Caco-2 (cell line): ENCODE results near the gene SLC16A9. TPM values are rescaled to one million over a fixed set of nuclear protein-coding genes. Genes with fewer than 3 reads are reported as not detected.

Experiments used
- BruUV-seq: library from RNA; stranded (reverse); fragments of 400-500 nt; replicated peaks from 2 replicates; lab custom pipeline; 2021; lab: Mats Ljungman, UMichigan
- CTCF ChIA-PET: fragments of 300-600 bp; sonication (Branson Sonifier 250); formaldehyde crosslinking; loops from one replicate; lab custom pipeline; 2022; ENCODE audit warnings: antibody characterized with exemption; lab: Charles Lee
- POLR2A ChIA-PET: fragments of 300-600 bp; sonication (Branson Sonifier 250); formaldehyde crosslinking; loops from one replicate; lab custom pipeline; 2022; ENCODE audit warnings: antibody characterized with exemption; lab: Charles Lee
- DNase-seq, 2 experiments: peaks; one replicate each; pipeline versions ENCODE4 v3.0.0 to v3.0.0-alpha.2; 2020 to 2022
- H3K27me3 ChIP-seq: replicated peaks from 2 replicates; pipeline ENCODE4 v1.6.0; 2011; ENCODE audit warnings: low read length; ENCODE audit not compliant: control insufficient read depth, insufficient read depth
- H3K36me3 ChIP-seq: 2 replicates; pipeline ENCODE4 v1.5.1; 2011; ENCODE audit warnings: low read length; ENCODE audit not compliant: control insufficient read depth, insufficient read depth
- H3K4me1 ChIP-seq: fragments of 250-450 bp; sonication (Bioruptor Pico); 2 replicates; pipeline ENCODE4 v1.5.1; 2020; ENCODE audit warnings: mild to moderate bottlenecking
- H3K4me3 ChIP-seq: 2 replicates; pipeline ENCODE4 v1.5.1; 2011; ENCODE audit warnings: low read depth, mild to moderate bottlenecking, control low read depth, low read length
- H3K9me3 ChIP-seq: fragments of 250-450 bp; sonication (Bioruptor Pico); 2 replicates; pipeline ENCODE4 v1.5.1; 2020; ENCODE audit warnings: mild to moderate bottlenecking, moderate library complexity
- H3K27ac Mint-ChIP-seq: one replicate; pipeline ENCODE4 v1.8.0; 2022; ENCODE audit warnings: mixed read lengths; ENCODE audit not compliant: unreplicated experiment
- H3K27me3 Mint-ChIP-seq: one replicate; pipeline ENCODE4 v1.8.0; 2022; ENCODE audit warnings: mixed read lengths; ENCODE audit not compliant: insufficient read depth, unreplicated experiment
- H3K36me3 Mint-ChIP-seq: one replicate; pipeline ENCODE4 v1.8.0; 2022; ENCODE audit warnings: mild to moderate bottlenecking, mixed read lengths; ENCODE audit not compliant: insufficient read depth, unreplicated experiment
- H3K4me1 Mint-ChIP-seq: one replicate; pipeline ENCODE4 v1.8.0; 2022; ENCODE audit warnings: low read depth, mixed read lengths; ENCODE audit not compliant: unreplicated experiment
- H3K4me3 Mint-ChIP-seq: one replicate; pipeline ENCODE4 v1.8.0; 2022; ENCODE audit warnings: mild to moderate bottlenecking, moderate library complexity, mixed read lengths; ENCODE audit not compliant: unreplicated experiment
- H3K9me3 Mint-ChIP-seq: one replicate; pipeline ENCODE4 v1.8.0; 2022; ENCODE audit warnings: mixed read lengths; ENCODE audit not compliant: unreplicated experiment
- CTCF ChIP-seq, 2 experiments: fragments of 200-600 bp in 1 of 2; IDR thresholded peaks; 1 replicate in 1 of 2; 2 replicates in 1 of 2; pipeline versions ENCODE4 v1.5.1 to v1.8.0; 2011 to 2022; ENCODE audit warnings: antibody characterized with exemption in 1 of 2, control low read depth in 1 of 2, inconsistent platforms in 1 of 2, low read depth in 1 of 2, low read length in 1 of 2, mild to moderate bottlenecking in 1 of 2, moderate library complexity in 1 of 2; ENCODE audit not compliant: insufficient read depth in 1 of 2, severe bottlenecking in 1 of 2, unreplicated experiment in 1 of 2
- intact Hi-C: fragments of 100-400 bp; cut with micrococcal nuclease; formaldehyde crosslinking; loops from one replicate; pipeline ENCODE4 v1.10.0; 2022; ENCODE audit not compliant: unreplicated experiment
- total RNA-seq: library from RNA; stranded (reverse); gene quantifications from 2 replicates; pipeline ENCODE4 v1.2.3, GENCODE V29; 2022

SLC16A9 gene
- total RNA-seq, 1 experiment from 2014 or later, result 0.45 TPM

GRCh38 chr10:59724098-59724938 lies 14.7 kb upstream of the SLC16A9 start:
- H3K36me3 ChIP-seq, result no peaks in the 10 kb centered on the region
- Mint-ChIP-seq H3K9me3 (peaks cover 13% of the 10 kb centered on the region), H3K36me3 (no peaks in the 10 kb centered on the region), H3K4me3 (no peak overlapping the region), H3K27me3 (no peaks in the 10 kb centered on the region), H3K4me1 (no peaks in the 10 kb centered on the region), H3K27ac (no peak overlapping the region)
- no peak for TF ChIP-seq CTCF (IDR thresholded peaks at IDR 0.05; ENCODE audit: insufficient read depth in 1 of 2, low read depth in 1 of 2, low read length in 1 of 2, severe bottlenecking in 1 of 2, unreplicated experiment in 1 of 2)
- no TSS peak for BruUV-seq
- H3K9me3 ChIP-seq, result peaks cover 3% of the 10 kb centered on the region; the same call in 1 of the 2 replicates
- H3K4me1 ChIP-seq, result no peaks in the 10 kb centered on the region
- CTCF ChIA-PET, result interaction anchor here (0.6 to 1.0 kb wide), 2 partner anchors 248 to 344 kb away, joined by 3 read pairs; no protein-coding TSS in a partner anchor
- POLR2A ChIA-PET, result no interaction called here
- no peak for DNase-seq
- intact Hi-C loops, result no loop called here
- H3K27me3 ChIP-seq, result no peaks in the 10 kb centered on the region
- H3K4me3 ChIP-seq, result no peak overlapping the region

GRCh38 chr10:59720377-59720776 lies 10.7 kb upstream of the SLC16A9 start:
- Mint-ChIP-seq H3K9me3 (peaks cover 13% of the 10 kb centered on the region), H3K36me3 (no peaks in the 10 kb centered on the region), H3K4me3 (no peak overlapping the region), H3K4me1 (no peaks in the 10 kb centered on the region), H3K27me3 (peaks cover 13% of the 10 kb centered on the region), H3K27ac (no peak overlapping the region)
- H3K27me3 ChIP-seq, result no peaks in the 10 kb centered on the region
- no TSS peak for BruUV-seq
- H3K36me3 ChIP-seq, result no peaks in the 10 kb centered on the region
- no peak for DNase-seq
- TF ChIP-seq CTCF (IDR thresholded peaks at IDR 0.05; ENCODE audit: insufficient read depth in 1 of 2, low read depth in 1 of 2, low read length in 1 of 2, severe bottlenecking in 1 of 2, unreplicated experiment in 1 of 2), result no peak
- H3K4me1 ChIP-seq, result no peaks in the 10 kb centered on the region
- POLR2A ChIA-PET, result no interaction called here
- no peak overlapping the region for H3K4me3 ChIP-seq
- CTCF ChIA-PET, result no interaction called here
- peaks cover 3% of the 10 kb centered on the region; the same call in 1 of the 2 replicates for H3K9me3 ChIP-seq
- intact Hi-C loops, result no loop called here

- no peak for DNase-seq
- intact Hi-C loops, result no loop called here
- no peaks in the 10 kb centered on the region for H3K4me1 ChIP-seq
- H3K27me3 ChIP-seq, result no peaks in the 10 kb centered on the region
- ChIA-PET CTCF (no interaction called here), POLR2A (no interaction called here)
- Mint-ChIP-seq H3K27me3 (peaks cover 13% of the 10 kb centered on the region), H3K4me3 (no peak overlapping the region), H3K27ac (no peak overlapping the region), H3K36me3 (no peaks in the 10 kb centered on the region), H3K9me3 (peaks cover 13% of the 10 kb centered on the region), H3K4me1 (no peaks in the 10 kb centered on the region)
- H3K9me3 ChIP-seq, result peaks cover 3% of the 10 kb centered on the region; the same call in 1 of the 2 replicates
- no TSS peak for BruUV-seq
- H3K4me3 ChIP-seq, result no peak overlapping the region
- no peaks in the 10 kb centered on the region for H3K36me3 ChIP-seq
- TF ChIP-seq CTCF (IDR thresholded peaks at IDR 0.05; ENCODE audit: insufficient read depth in 1 of 2, low read depth in 1 of 2, low read length in 1 of 2, severe bottlenecking in 1 of 2, unreplicated experiment in 1 of 2), result peak; percentile 34 to 48
Observed at GRCh38 chr10:59719374-59719773, 9.7 kb upstream of the SLC16A9 start.
